Neural cell (in vitro differentiated cells): ENCODE results near the gene HRAS. TPM values are rescaled to one million over a fixed set of nuclear protein-coding genes. Genes with fewer than 3 reads are reported as not detected.

ENCODE experiments used
- H2AFZ ChIP-seq: fragments of 200-600, 300-800 bp; sonication (generic), shearing (Covaris generic); 2 replicates; pipeline ENCODE4 v1.6.0; 2014; ENCODE audit warnings: low read depth, mild to moderate bottlenecking, antibody characterized with exemption, low read length, moderate library complexity
- H3F3A ChIP-seq: fragments of 200-600 bp; shearing (Covaris generic); 2 replicates; pipeline ENCODE4 v1.6.1; 2016; ENCODE audit warnings: mild to moderate bottlenecking, moderate library complexity, mixed read lengths, antibody characterized with exemption, low read length; ENCODE audit not compliant: insufficient read depth, poor library complexity, severe bottlenecking
- H3K27ac ChIP-seq: fragments of 200-600, 300-800 bp; sonication (generic), shearing (Covaris generic); 2 replicates; pipeline ENCODE4 v1.5.1; 2014; ENCODE audit warnings: mild to moderate bottlenecking, low read length, moderate library complexity
- H3K27me3 ChIP-seq: fragments of 300-800, 200-600 bp; sonication (generic), shearing (Covaris generic); 2 replicates; pipeline ENCODE4 v1.6.0; 2014; ENCODE audit warnings: mild to moderate bottlenecking, low read depth, low read length, moderate library complexity; ENCODE audit not compliant: insufficient read depth
- H3K36me3 ChIP-seq: fragments of 300-800, 200-600 bp; sonication (generic), shearing (Covaris generic); 2 replicates; pipeline ENCODE4 v1.5.1; 2014; ENCODE audit warnings: mild to moderate bottlenecking, antibody characterized with exemption, low read length, moderate library complexity; ENCODE audit not compliant: insufficient read depth
- H3K4me2 ChIP-seq: fragments of 300-800, 200-600 bp; sonication (generic), shearing (Covaris generic); 2 replicates; pipeline ENCODE4 v1.6.0; 2014; ENCODE audit warnings: mild to moderate bottlenecking, low read length
- H3K4me3 ChIP-seq: fragments of 300-800, 200-600 bp; sonication (generic), shearing (Covaris generic); 2 replicates; pipeline ENCODE4 v1.5.1; 2014; ENCODE audit warnings: mild to moderate bottlenecking, low read length, moderate library complexity
- H3K79me2 ChIP-seq: fragments of 200-600 bp; shearing (Covaris generic); replicated peaks from 2 replicates; pipeline ENCODE4 v1.6.0; 2014; ENCODE audit warnings: mild to moderate bottlenecking, low read length, moderate library complexity; ENCODE audit not compliant: insufficient read depth
- H3K9ac ChIP-seq: fragments of 300-800, 200-600 bp; sonication (generic), shearing (Covaris generic); 2 replicates; pipeline ENCODE4 v1.6.1; 2016; ENCODE audit warnings: mild to moderate bottlenecking, low read length, mixed read lengths
- H3K9me2 ChIP-seq: fragments of 200-600 bp; shearing (Covaris generic); 2 replicates; pipeline ENCODE4 v1.6.1; 2016; ENCODE audit warnings: mild to moderate bottlenecking, low read length, mixed read lengths; ENCODE audit not compliant: insufficient read depth
- H3K9me3 ChIP-seq: fragments of 200-600, 300-800 bp; sonication (generic), shearing (Covaris generic); 2 replicates; pipeline ENCODE4 v1.6.1; 2016; ENCODE audit warnings: mild to moderate bottlenecking, mixed run types, low read length, moderate library complexity, mixed read lengths
- H4K20me1 ChIP-seq: fragments of 200-600 bp; shearing (Covaris generic); 2 replicates; pipeline ENCODE4 v1.6.1; 2016; ENCODE audit warnings: mild to moderate bottlenecking, mixed run types; ENCODE audit not compliant: insufficient read depth
- CTCF ChIP-seq: fragments of 450-650 bp; IDR thresholded peaks from 2 replicates; pipeline ENCODE4 v1.5.1; 2014; ENCODE audit warnings: antibody characterized with exemption, mild to moderate bottlenecking, moderate library complexity; ENCODE audit not compliant: poor library complexity, severe bottlenecking
- EP300 ChIP-seq: fragments of 450-650 bp; conservative IDR thresholded peaks from 2 replicates; pipeline ENCODE4 v1.6.1; 2014; ENCODE audit warnings: antibody characterized with exemption, mild to moderate bottlenecking, moderate library complexity; ENCODE audit not compliant: poor library complexity, severe bottlenecking
- EZH2 ChIP-seq: fragments of 200-600, 300-800 bp; shearing (Covaris generic), sonication (generic); IDR thresholded peaks from 2 replicates; pipeline ENCODE4 v1.6.1; 2014; ENCODE audit warnings: antibody characterized with exemption, low read length, borderline replicate concordance, mild to moderate bottlenecking; ENCODE audit not compliant: insufficient read depth, poor library complexity, severe bottlenecking
- MXI1 ChIP-seq: fragments of 450-650 bp; conservative IDR thresholded peaks from 2 replicates; pipeline ENCODE4 v1.6.1; 2014; ENCODE audit warnings: antibody characterized with exemption, mild to moderate bottlenecking; ENCODE audit not compliant: poor library complexity, severe bottlenecking
- POLR2AphosphoS5 ChIP-seq: IDR thresholded peaks from 2 replicates; pipeline ENCODE4 v1.6.1; 2012
- RAD21 ChIP-seq: fragments of 450-650 bp; conservative IDR thresholded peaks from 2 replicates; pipeline ENCODE4 v1.6.1; 2014; ENCODE audit warnings: antibody characterized with exemption, mild to moderate bottlenecking, moderate library complexity
- REST ChIP-seq: IDR thresholded peaks from 2 replicates; pipeline ENCODE4 v1.6.1; 2012; ENCODE audit warnings: borderline replicate concordance
- SMC3 ChIP-seq: fragments of 450-650 bp; conservative IDR thresholded peaks from 2 replicates; pipeline ENCODE4 v1.6.1; 2014; ENCODE audit warnings: antibody characterized with exemption, mild to moderate bottlenecking, moderate library complexity; ENCODE audit not compliant: poor library complexity
- TAF1 ChIP-seq: IDR thresholded peaks from 2 replicates; pipeline ENCODE4 v1.6.1; 2012; ENCODE audit warnings: low read depth
- polyA plus RNA-seq: library from polyadenylated mRNA; depleted of rRNA; stranded (reverse); fragments of >200 nt; gene quantifications from 2 replicates; pipeline ENCODE4 v1.2.3, GENCODE V29; 2014

Gene HRAS
- polyA plus RNA-seq, 1 donor from 2014 or later: 120 TPM

GRCh38 chr11:538431-539051 is 3.2 kb upstream of the HRAS start:
- no peaks in the 10 kb centered on the region for H4K20me1 ChIP-seq

GRCh38 chr11:537622-538430 is 2.5 kb upstream of the HRAS start:
- Histone ChIP-seq H3K4me2 (no peak overlapping the region), H3K79me2 (peaks cover 8% of the 10 kb centered on the region), H3K36me3 (no peaks in the 10 kb centered on the region), H3K27me3 (no peaks in the 10 kb centered on the region), H3K27ac (no peak overlapping the region), H3K9me2 (no peaks in the 10 kb centered on the region), H2AFZ (no peak overlapping the region), H3K9ac (peak overlapping the region; percentile 29), H3F3A (no peaks in the 10 kb centered on the region), H4K20me1 (no peaks in the 10 kb centered on the region), H3K9me3 (no peaks in the 10 kb centered on the region), H3K4me3 (peak overlapping the region; percentile 55)
- TF ChIP-seq POLR2AphosphoS5: no peak
- no peak for TF ChIP-seq RAD21
- no peak for TF ChIP-seq EZH2
- TF ChIP-seq SMC3: no peak
- TF ChIP-seq REST: no peak

More at GRCh38 chr11:538431-539051, 3.2 kb upstream of the HRAS start:
- Histone ChIP-seq H3K27ac (no peak overlapping the region), H3K4me3 (no peak overlapping the region), H3K4me2 (no peak overlapping the region), H3K79me2 (peaks cover 8% of the 10 kb centered on the region), H3K9me3 (no peaks in the 10 kb centered on the region), H3K27me3 (no peaks in the 10 kb centered on the region), H3K36me3 (no peaks in the 10 kb centered on the region), H3K9me2 (no peaks in the 10 kb centered on the region), H3F3A (no peaks in the 10 kb centered on the region), H2AFZ (no peak overlapping the region), H3K9ac (no peak overlapping the region)
- TF ChIP-seq RAD21 (no peak), CTCF (no peak), MXI1 (no peak), TAF1 (no peak), EP300 (no peak), REST (no peak)
